NK-92 treated with Interleukin-12 subunit alpha and Interleukin-12 subunit beta, amount 100 ng/mL, for 24 hours (cell line): Measurements from ENCODE around the gene CENPL.

Source experiments
- DNase-seq: peaks from one replicate; lab custom pipeline; 2025; lab: John Stamatoyannopoulos, UW

Gene CENPL

GRCh38 chr1:173758110-173758509 lies 66.6 kb downstream of the CENPL start:
- no peak for DNase-seq

- DNase-seq: no peak
Observed at GRCh38 chr1:173757666-173758065, 67.0 kb downstream of the CENPL start.

- no peak for DNase-seq
Observed at GRCh38 chr1:173753830-173754229, 70.9 kb downstream of the CENPL start.
